SU-DHL-6 (cell line): ENCODE data around the gene ATL1.

Source experiments
- H2AFZ ChIP-seq: fragments of 200-600 bp; sonication (generic); 2 replicates; pipeline ENCODE4 v1.6.1; 2014; ENCODE audit warnings: low read depth, mild to moderate bottlenecking, moderate library complexity, mixed read lengths, antibody characterized with exemption, low read length; ENCODE audit not compliant: severe bottlenecking
- H3F3A ChIP-seq: fragments of 200-600 bp; shearing (Covaris generic); 2 replicates; pipeline ENCODE4 v1.6.0; 2016; ENCODE audit warnings: antibody characterized with exemption, mild to moderate bottlenecking; ENCODE audit not compliant: insufficient read depth
- H3K27ac ChIP-seq: fragments of 200-600 bp; sonication (generic); 2 replicates; pipeline ENCODE4 v1.5.1; 2016; ENCODE audit warnings: low read depth, mild to moderate bottlenecking, low read length, moderate library complexity, mixed read lengths
- H3K27me3 ChIP-seq: fragments of 200-600 bp; sonication (generic), shearing (Covaris generic); 2 replicates; pipeline ENCODE4 v1.6.0; 2014; ENCODE audit warnings: mild to moderate bottlenecking, low read length
- H3K36me3 ChIP-seq: fragments of 200-600 bp; sonication (generic); 2 replicates; pipeline ENCODE4 v1.6.1; 2014; ENCODE audit warnings: mild to moderate bottlenecking, low read length, mixed read lengths
- H3K4me2 ChIP-seq: fragments of 300-600, 200-600 bp; shearing (Covaris generic), sonication (generic); 2 replicates; pipeline ENCODE4 v1.6.0; 2014; ENCODE audit warnings: low read length, low read depth, mild to moderate bottlenecking; ENCODE audit not compliant: poor library complexity, severe bottlenecking
- H3K4me3 ChIP-seq: fragments of 200-600 bp; sonication (generic); 2 replicates; pipeline ENCODE4 v1.5.1; 2014; ENCODE audit warnings: antibody characterized with exemption, low read length, mild to moderate bottlenecking, mixed read lengths; ENCODE audit not compliant: insufficient read depth, poor library complexity, severe bottlenecking
- H3K79me2 ChIP-seq: fragments of 200-600 bp; sonication (generic); 2 replicates; pipeline ENCODE4 v1.6.1; 2014; ENCODE audit warnings: mild to moderate bottlenecking, low read length, moderate library complexity; ENCODE audit not compliant: insufficient read depth
- H3K9ac ChIP-seq: fragments of 200-600 bp; sonication (generic); 2 replicates; pipeline ENCODE4 v1.7.0; 2014; ENCODE audit warnings: mild to moderate bottlenecking, low read length
- H3K9me2 ChIP-seq: fragments of 200-600 bp; sonication (generic); replicated peaks from 2 replicates; pipeline ENCODE4 v1.6.1; 2014; ENCODE audit warnings: low read length; ENCODE audit not compliant: insufficient read depth
- H3K9me3 ChIP-seq: fragments of 200-600 bp; sonication (generic); 2 replicates; pipeline ENCODE4 v1.6.1; 2014; ENCODE audit warnings: low read length, mixed read lengths; ENCODE audit not compliant: insufficient read depth
- H4K20me1 ChIP-seq: fragments of 200-600 bp; sonication (generic); 2 replicates; pipeline ENCODE4 v1.6.1; 2014; ENCODE audit warnings: low read depth, mild to moderate bottlenecking, antibody characterized with exemption, low read length, moderate library complexity, mixed read lengths
- CTCF ChIP-seq: fragments of 200-600 bp; sonication (generic); IDR thresholded peaks from one replicate; pipeline ENCODE4 v1.5.1; 2017; ENCODE audit warnings: antibody characterized with exemption, mild to moderate bottlenecking, low read length, moderate library complexity; ENCODE audit not compliant: insufficient read depth, poor library complexity, severe bottlenecking
- EZH2phosphoT487 ChIP-seq: fragments of 200-600 bp; sonication (generic), shearing (Covaris generic); conservative IDR thresholded peaks from 2 replicates; pipeline ENCODE4 v1.6.1; 2018; ENCODE audit warnings: mild to moderate bottlenecking, antibody characterized with exemption, low read length, moderate library complexity, mixed read lengths

ATL1 gene

GRCh38 chr14:50562841-50563240 is 2.9 kb downstream of the ATL1 start:
- Histone ChIP-seq H3F3A (no peaks in the 10 kb centered on the region), H3K4me3 (no peak overlapping the region), H3K9me2 (no peaks in the 10 kb centered on the region), H2AFZ (no peak overlapping the region), H3K9ac (no peak overlapping the region), H3K4me2 (no peak overlapping the region), H3K79me2 (no peaks in the 10 kb centered on the region), H3K27ac (no peak overlapping the region), H3K9me3 (no peaks in the 10 kb centered on the region), H3K27me3 (no peaks in the 10 kb centered on the region), H4K20me1 (no peaks in the 10 kb centered on the region), H3K36me3 (no peaks in the 10 kb centered on the region)
- TF ChIP-seq CTCF (no peak), EZH2phosphoT487 (no peak)

DNA sequence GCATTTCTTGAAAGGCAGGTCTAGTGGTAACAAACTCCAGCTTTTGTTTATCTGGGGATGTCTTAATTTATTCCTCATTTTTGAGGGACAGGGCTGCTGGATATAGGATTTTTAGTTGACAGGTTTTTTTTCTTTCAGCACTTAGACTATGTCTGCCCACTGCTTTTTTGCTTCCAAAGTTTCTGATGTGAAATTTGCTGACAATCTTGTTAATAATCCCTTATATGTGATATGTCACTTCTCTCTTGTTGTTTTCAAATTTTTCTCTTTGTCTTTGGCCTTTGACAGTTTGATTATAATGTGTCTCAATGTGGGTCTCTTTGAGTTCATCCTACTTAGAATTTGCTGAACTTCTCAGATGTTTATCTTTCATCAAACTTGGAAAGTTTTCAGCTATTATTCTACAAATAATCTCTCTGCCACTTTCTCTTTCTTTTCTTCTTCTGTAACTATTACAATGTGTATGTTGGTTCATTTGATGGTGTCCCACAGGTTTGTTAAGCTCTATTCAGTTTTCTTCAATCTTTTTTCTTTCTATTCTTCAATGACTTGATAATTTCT is 9.8 kb downstream of the ATL1 start:
- TF ChIP-seq CTCF (no peak), EZH2phosphoT487 (no peak)
- no peaks in the 10 kb centered on the region for H4K20me1 ChIP-seq

DNA sequence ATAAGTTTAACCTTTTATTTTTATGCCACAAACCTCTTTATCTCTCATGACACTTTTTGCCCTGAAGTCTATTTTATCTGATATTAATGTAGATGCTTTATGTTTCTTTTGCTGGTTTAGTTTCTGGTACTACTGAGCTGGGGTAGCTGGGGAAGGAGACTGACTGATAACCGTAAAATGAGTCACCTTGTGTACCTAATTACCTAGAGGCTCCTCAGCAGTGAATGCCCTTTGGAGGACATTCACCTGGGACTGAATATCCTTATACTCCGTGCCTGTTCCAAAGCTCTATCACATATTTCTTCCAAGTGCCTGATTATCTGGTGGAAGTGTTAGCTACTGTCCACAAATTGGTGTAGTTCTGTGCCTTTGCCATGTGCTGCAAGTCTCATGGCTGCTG is 13.9 kb downstream of the ATL1 start:
- Histone ChIP-seq H3K27ac (no peak overlapping the region), H3K9ac (no peak overlapping the region), H2AFZ (no peak overlapping the region), H3K4me3 (no peak overlapping the region), H3K9me3 (peaks cover 6% of the 10 kb centered on the region; the same call in 1 of the 2 replicates), H4K20me1 (no peaks in the 10 kb centered on the region), H3K9me2 (no peaks in the 10 kb centered on the region), H3K27me3 (no peaks in the 10 kb centered on the region), H3K79me2 (no peaks in the 10 kb centered on the region), H3K4me2 (no peak overlapping the region), H3F3A (no peaks in the 10 kb centered on the region), H3K36me3 (0 out of 2 replicates have a peak, but pooled peaks cover 3% of the 10 kb centered on the region)
- no peak for TF ChIP-seq EZH2phosphoT487
- no peak for TF ChIP-seq CTCF

More for the DNA sequence above, 9.8 kb downstream of the ATL1 start:
- no peak overlapping the region for H2AFZ ChIP-seq
- no peak overlapping the region for H3K4me2 ChIP-seq
- H3K79me2 ChIP-seq, result no peaks in the 10 kb centered on the region
- no peaks in the 10 kb centered on the region for H3K27me3 ChIP-seq
- no peak overlapping the region for H3K9ac ChIP-seq
- H3K4me3 ChIP-seq, result no peak overlapping the region
- H3K36me3 ChIP-seq, result 0 out of 2 replicates have a peak, but pooled peaks cover 3% of the 10 kb centered on the region
- no peak overlapping the region for H3K27ac ChIP-seq
- H3K9me2 ChIP-seq, result no peaks in the 10 kb centered on the region
- H3K9me3 ChIP-seq, result peaks cover 6% of the 10 kb centered on the region; the same call in 1 of the 2 replicates
- H3F3A ChIP-seq, result no peaks in the 10 kb centered on the region
